ENCODE measurements around the gene AQP5.

Gene AQP5

DNA sequence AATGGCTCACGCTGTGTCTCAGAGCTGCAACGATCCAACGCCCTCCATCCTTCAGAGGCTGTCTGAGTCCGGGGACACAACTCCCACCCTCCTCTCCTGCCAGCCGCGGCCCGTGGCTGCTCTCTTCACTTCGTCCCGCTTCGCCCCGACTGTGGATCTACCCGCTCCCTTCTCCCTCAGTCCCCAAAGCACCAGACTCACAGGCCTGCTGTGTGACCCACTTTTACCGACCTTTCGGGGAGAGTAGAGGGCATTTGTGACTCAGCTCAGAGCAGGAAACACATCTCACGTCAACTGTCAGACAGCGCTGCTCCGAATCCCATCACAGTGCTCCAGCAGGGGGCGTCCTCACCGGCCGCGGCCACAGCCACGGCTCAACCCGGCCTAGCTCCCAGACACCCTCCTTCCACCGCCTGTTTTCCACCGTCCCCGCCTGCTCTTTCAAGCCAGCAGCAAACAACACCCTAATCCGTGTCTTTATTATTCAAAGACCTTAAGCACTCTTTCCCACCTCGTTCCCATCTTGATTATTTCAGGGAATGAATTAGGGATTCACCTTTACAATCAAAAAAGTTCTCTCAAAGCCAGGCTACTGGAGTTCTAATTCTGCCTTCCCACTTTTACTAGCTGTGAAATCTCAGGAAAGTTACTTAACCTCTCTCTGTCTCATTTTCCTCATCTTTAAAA, 16.1 kb upstream of the AQP5 start:
- Histone ChIP-seq H3K36me3 (replicated peaks in 1 of 2; ENCODE audit: control insufficient read depth in 2 of 2, insufficient read depth in 2 of 2, low read length in 2 of 2) (no peaks in the 10 kb centered on the region), H3K27ac (replicated peaks; ENCODE audit: low read length) (no peak overlapping the region), H4K91ac (ENCODE audit: low read depth, low read length, poor library complexity) (no peak overlapping the region), H3K4me2 (ENCODE audit: insufficient read depth, low read length, poor library complexity, severe bottlenecking) (peak overlapping the region; percentile 58), H3K4ac (ENCODE audit: low read length) (no peak overlapping the region), H3K4me3 (ENCODE audit: low read length in 2 of 2) (peak overlapping the region; percentile 33 to 73), H2AK5ac (ENCODE audit: low read depth, low read length) (no peak overlapping the region), H3K9ac (ENCODE audit: low read depth, low read length, poor library complexity) (no peak overlapping the region), H2BK120ac (ENCODE audit: low read depth, low read length) (no peak overlapping the region), H3K14ac (ENCODE audit: low read length) (no peak overlapping the region), H3K9me3 (replicated peaks in 1 of 2; ENCODE audit: control insufficient read depth in 2 of 2, insufficient read depth in 1 of 2, low read depth in 1 of 2, low read length in 2 of 2) (no peaks in the 10 kb centered on the region), H3K79me1 (ENCODE audit: low read depth, low read length) (no peaks in the 10 kb centered on the region), H3K23ac (ENCODE audit: low read depth, low read length, poor library complexity) (no peak overlapping the region), H2BK5ac (ENCODE audit: low read length) (no peak overlapping the region), H2BK12ac (ENCODE audit: low read length) (no peak overlapping the region), H3K18ac (ENCODE audit: low read length) (peak overlapping the region; percentile 5), H3K4me1 (ENCODE audit: control insufficient read depth in 2 of 2, insufficient read depth in 1 of 2, low read depth in 1 of 2, low read length in 2 of 2) (peaks cover 2 to 4% of the 10 kb centered on the region in 2 donors), H3K27me3 (ENCODE audit: control insufficient read depth in 3 of 3, insufficient read depth in 3 of 3, low read depth in 1 of 3, low read length in 3 of 3) (peaks cover 0 to 76% (median 5%) of the 10 kb centered on the region in 3 experiments), H2AFZ (ENCODE audit: low read length) (peak overlapping the region; percentile 86), H2BK15ac (ENCODE audit: low read length) (no peak overlapping the region), H4K8ac (ENCODE audit: low read depth, low read length) (no peak overlapping the region)
- WGBS, 2 donors (ENCODE audit: extremely low coverage in 2 of 2, insufficient read length in 2 of 2, insufficient replicate concordance in 1 of 2): no CpG with 5 or more reads among the region's 28 CpGs
- DNase-seq (ENCODE audit: low spot score): peak; percentile 73

DNA sequence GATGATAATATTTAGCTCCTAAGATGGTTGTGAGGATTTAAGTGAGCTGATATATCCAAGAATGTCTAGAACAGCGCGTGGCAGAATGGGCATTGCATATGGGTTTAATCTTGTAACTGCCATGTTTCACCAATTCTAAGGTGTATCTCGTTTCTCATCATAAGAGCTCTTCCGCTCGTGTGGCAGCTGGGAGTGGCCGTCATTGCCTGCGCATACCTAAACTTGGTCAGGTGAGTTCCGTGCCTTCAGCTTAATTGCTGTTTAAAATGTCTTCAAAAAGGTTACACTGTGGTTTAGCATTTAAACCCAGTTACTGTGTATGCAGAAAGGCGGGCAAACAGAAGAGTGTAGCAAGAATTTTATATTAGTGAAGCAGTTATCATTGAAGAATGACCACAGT, 15.6 kb upstream of the AQP5 start:
- Histone ChIP-seq H2BK12ac (ENCODE audit: low read length) (no peak overlapping the region), H3K14ac (ENCODE audit: low read length) (no peak overlapping the region), H3K27ac (replicated peaks; ENCODE audit: low read length) (no peak overlapping the region), H2AK5ac (ENCODE audit: low read depth, low read length) (no peak overlapping the region), H2BK15ac (ENCODE audit: low read length) (no peak overlapping the region), H3K4me2 (ENCODE audit: insufficient read depth, low read length, poor library complexity, severe bottlenecking) (no peak overlapping the region), H2AFZ (ENCODE audit: low read length) (peak overlapping the region; percentile 86), H4K91ac (ENCODE audit: low read depth, low read length, poor library complexity) (no peak overlapping the region), H3K27me3 (ENCODE audit: control insufficient read depth in 3 of 3, insufficient read depth in 3 of 3, low read depth in 1 of 3, low read length in 3 of 3) (peaks cover 0 to 74% (median 5%) of the 10 kb centered on the region in 3 experiments), H3K18ac (ENCODE audit: low read length) (no peak overlapping the region), H4K8ac (ENCODE audit: low read depth, low read length) (no peak overlapping the region), H3K36me3 (replicated peaks in 1 of 2; ENCODE audit: control insufficient read depth in 2 of 2, insufficient read depth in 2 of 2, low read length in 2 of 2) (no peaks in the 10 kb centered on the region), H3K9me3 (replicated peaks in 1 of 2; ENCODE audit: control insufficient read depth in 2 of 2, insufficient read depth in 1 of 2, low read depth in 1 of 2, low read length in 2 of 2) (no peaks in the 10 kb centered on the region), H3K4me1 (ENCODE audit: control insufficient read depth in 2 of 2, insufficient read depth in 1 of 2, low read depth in 1 of 2, low read length in 2 of 2) (peaks cover 2 to 4% of the 10 kb centered on the region in 2 donors), H2BK120ac (ENCODE audit: low read depth, low read length) (no peak overlapping the region), H3K79me1 (ENCODE audit: low read depth, low read length) (no peaks in the 10 kb centered on the region), H3K4me3 (ENCODE audit: low read length in 2 of 2) (no peak overlapping the region), H3K23ac (ENCODE audit: low read depth, low read length, poor library complexity) (no peak overlapping the region), H2BK5ac (ENCODE audit: low read length) (no peak overlapping the region), H3K9ac (ENCODE audit: low read depth, low read length, poor library complexity) (no peak overlapping the region), H3K4ac (ENCODE audit: low read length) (no peak overlapping the region)
- no CpG with 5 or more reads among the region's 9 CpGs for WGBS, 2 donors (ENCODE audit: extremely low coverage in 2 of 2, insufficient read length in 2 of 2, insufficient replicate concordance in 1 of 2)
- no peak for DNase-seq (ENCODE audit: low spot score)

DNA sequence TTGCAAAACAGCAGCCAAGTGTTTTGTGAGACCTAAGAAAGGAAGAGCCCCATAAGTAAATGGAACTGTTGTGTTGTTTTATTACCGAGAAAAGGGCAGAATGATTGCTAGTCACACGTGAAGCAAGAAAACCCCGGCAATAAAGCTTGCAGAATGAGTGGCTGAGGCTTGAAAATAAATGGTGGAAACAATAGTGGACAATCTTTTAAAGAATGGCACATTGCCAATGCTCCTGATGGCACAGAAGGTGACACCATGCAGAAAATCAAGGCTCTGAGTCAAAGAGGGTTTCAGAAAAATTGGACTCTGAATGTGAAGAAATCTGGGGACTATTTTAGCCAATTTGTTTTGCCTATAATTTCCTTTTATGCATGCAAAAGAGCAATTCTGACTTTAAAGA, 15.2 kb upstream of the AQP5 start:
- no peak overlapping the region for H2AK5ac ChIP-seq (ENCODE audit: low read depth, low read length)
- no CpG with 5 or more reads among the region's 3 CpGs for WGBS, 2 donors (ENCODE audit: extremely low coverage in 2 of 2, insufficient read length in 2 of 2, insufficient replicate concordance in 1 of 2)

DNA sequence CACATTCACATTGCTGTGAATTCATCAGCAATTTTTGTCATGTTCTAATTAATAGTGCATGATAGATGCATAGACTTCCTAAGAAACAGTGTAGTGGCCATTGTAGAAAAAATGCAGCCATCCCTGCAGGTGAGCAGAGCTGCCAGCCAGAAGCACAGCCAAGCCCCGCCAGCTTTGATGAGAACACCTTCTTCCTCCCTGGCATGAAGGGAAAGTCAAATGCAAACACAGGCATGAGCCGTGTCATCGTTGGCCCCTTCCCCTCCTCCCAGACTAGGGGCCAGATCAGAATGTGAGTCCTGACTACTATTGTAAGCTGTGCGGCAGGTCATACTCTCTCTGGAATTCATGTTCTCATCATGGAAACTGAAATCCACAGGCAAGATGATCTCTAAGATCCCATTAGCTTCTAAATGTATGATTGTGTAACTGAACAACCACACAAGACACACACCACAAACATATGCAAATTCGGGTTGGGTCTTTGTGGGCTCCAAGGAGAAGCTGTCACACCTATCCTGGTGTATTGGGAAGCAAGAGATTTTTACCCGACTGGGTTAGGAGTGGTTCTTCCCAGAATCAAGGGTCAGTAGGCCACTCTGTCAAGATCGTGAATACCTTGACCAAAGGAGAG, 14.0 kb upstream of the AQP5 start:
- WGBS, 2 donors (ENCODE audit: extremely low coverage in 2 of 2, insufficient read length in 2 of 2, insufficient replicate concordance in 1 of 2): no CpG with 5 or more reads among the region's 7 CpGs

More for the DNA sequence above, 15.2 kb upstream of the AQP5 start:
- H4K91ac ChIP-seq (ENCODE audit: low read depth, low read length, poor library complexity): no peak overlapping the region
- H2BK120ac ChIP-seq (ENCODE audit: low read depth, low read length): no peak overlapping the region
- no peak overlapping the region for H3K4ac ChIP-seq (ENCODE audit: low read length)
- H3K4me1 ChIP-seq (ENCODE audit: control insufficient read depth in 2 of 2, insufficient read depth in 1 of 2, low read depth in 1 of 2, low read length in 2 of 2): peaks cover 2 to 4% of the 10 kb centered on the region in 2 donors
- peaks cover 0 to 74% (median 5%) of the 10 kb centered on the region in 3 experiments for H3K27me3 ChIP-seq (ENCODE audit: control insufficient read depth in 3 of 3, insufficient read depth in 3 of 3, low read depth in 1 of 3, low read length in 3 of 3)
- no peaks in the 10 kb centered on the region for H3K36me3 ChIP-seq (replicated peaks in 1 of 2; ENCODE audit: control insufficient read depth in 2 of 2, insufficient read depth in 2 of 2, low read length in 2 of 2)
- DNase-seq (ENCODE audit: low spot score): no peak
- H3K4me2 ChIP-seq (ENCODE audit: insufficient read depth, low read length, poor library complexity, severe bottlenecking): no peak overlapping the region
- H3K79me1 ChIP-seq (ENCODE audit: low read depth, low read length): no peaks in the 10 kb centered on the region
- no peaks in the 10 kb centered on the region for H3K9me3 ChIP-seq (replicated peaks in 1 of 2; ENCODE audit: control insufficient read depth in 2 of 2, insufficient read depth in 1 of 2, low read depth in 1 of 2, low read length in 2 of 2)
- no peak overlapping the region for H3K18ac ChIP-seq (ENCODE audit: low read length)
- no peak overlapping the region for H2AFZ ChIP-seq (ENCODE audit: low read length)
- H2BK5ac ChIP-seq (ENCODE audit: low read length): no peak overlapping the region
- no peak overlapping the region for H4K8ac ChIP-seq (ENCODE audit: low read depth, low read length)
- H2BK15ac ChIP-seq (ENCODE audit: low read length): no peak overlapping the region
- H3K23ac ChIP-seq (ENCODE audit: low read depth, low read length, poor library complexity): no peak overlapping the region
- no peak overlapping the region for H2BK12ac ChIP-seq (ENCODE audit: low read length)
- H3K14ac ChIP-seq (ENCODE audit: low read length): no peak overlapping the region
- no peak overlapping the region for H3K27ac ChIP-seq (replicated peaks; ENCODE audit: low read length)
- H3K9ac ChIP-seq (ENCODE audit: low read depth, low read length, poor library complexity): no peak overlapping the region
- no peak overlapping the region for H3K4me3 ChIP-seq (ENCODE audit: low read length in 2 of 2)

More for the DNA sequence above, 14.0 kb upstream of the AQP5 start:
- Histone ChIP-seq H2BK5ac (ENCODE audit: low read length) (no peak overlapping the region), H3K4me2 (ENCODE audit: insufficient read depth, low read length, poor library complexity, severe bottlenecking) (no peak overlapping the region), H4K91ac (ENCODE audit: low read depth, low read length, poor library complexity) (no peak overlapping the region), H3K27me3 (ENCODE audit: control insufficient read depth in 3 of 3, insufficient read depth in 3 of 3, low read depth in 1 of 3, low read length in 3 of 3) (peaks cover 0 to 68% (median 5%) of the 10 kb centered on the region in 3 experiments), H3K4me3 (ENCODE audit: low read length in 2 of 2) (no peak overlapping the region), H3K9me3 (replicated peaks in 1 of 2; ENCODE audit: control insufficient read depth in 2 of 2, insufficient read depth in 1 of 2, low read depth in 1 of 2, low read length in 2 of 2) (no peaks in the 10 kb centered on the region), H4K8ac (ENCODE audit: low read depth, low read length) (no peak overlapping the region), H2BK15ac (ENCODE audit: low read length) (no peak overlapping the region), H3K9ac (ENCODE audit: low read depth, low read length, poor library complexity) (no peak overlapping the region), H2BK120ac (ENCODE audit: low read depth, low read length) (no peak overlapping the region), H3K36me3 (replicated peaks in 1 of 2; ENCODE audit: control insufficient read depth in 2 of 2, insufficient read depth in 2 of 2, low read length in 2 of 2) (no peaks in the 10 kb centered on the region), H3K18ac (ENCODE audit: low read length) (no peak overlapping the region), H2AK5ac (ENCODE audit: low read depth, low read length) (no peak overlapping the region), H2AFZ (ENCODE audit: low read length) (no peak overlapping the region), H3K14ac (ENCODE audit: low read length) (no peak overlapping the region), H3K23ac (ENCODE audit: low read depth, low read length, poor library complexity) (no peak overlapping the region), H3K79me1 (ENCODE audit: low read depth, low read length) (no peaks in the 10 kb centered on the region), H3K4ac (ENCODE audit: low read length) (no peak overlapping the region), H2BK12ac (ENCODE audit: low read length) (no peak overlapping the region), H3K27ac (replicated peaks; ENCODE audit: low read length) (no peak overlapping the region), H3K4me1 (ENCODE audit: control insufficient read depth in 2 of 2, insufficient read depth in 1 of 2, low read depth in 1 of 2, low read length in 2 of 2) (peaks cover 2 to 4% of the 10 kb centered on the region in 2 donors)
- no peak for DNase-seq (ENCODE audit: low spot score)
